Measurements from ENCODE around the gene STARD13. TPM values are rescaled to one million over a fixed set of nuclear protein-coding genes. Genes with fewer than 3 reads are reported as not detected.

Gene STARD13
- total RNA-seq, 1 experiment from 2014 or later = 11.3 TPM

- CTCF ChIA-PET = no interaction called here
- DNase-seq = no peak
These were observed 25.1 kb downstream of the STARD13 start for GRCh38 chr13:33260168-33261098.

GRCh38 chr13:33259296-33259695, 26.3 kb downstream of the STARD13 start:
- Mint-ChIP-seq H3K27ac (ENCODE audit: unreplicated experiment) (no peak overlapping the region), H3K9me3 (ENCODE audit: low read depth, unreplicated experiment) (no peaks in the 10 kb centered on the region), H3K36me3 (ENCODE audit: insufficient read depth, unreplicated experiment) (no peaks in the 10 kb centered on the region), H3K4me3 (ENCODE audit: low read depth, unreplicated experiment) (no peak overlapping the region), H3K27me3 (ENCODE audit: unreplicated experiment) (no peaks in the 10 kb centered on the region), H3K4me1 (ENCODE audit: low read depth, unreplicated experiment) (no peaks in the 10 kb centered on the region)
- no peak for TF ChIP-seq CTCF (IDR thresholded peaks at IDR 0.05; ENCODE audit: unreplicated experiment)
- CTCF ChIA-PET = no interaction called here
- DNase-seq = no peak
- BruUV-seq (replicated peaks) = no TSS peak
- intact Hi-C loops (cut with micrococcal nuclease; ENCODE audit: unreplicated experiment) = no loop called here

More at GRCh38 chr13:33260168-33261098, 25.1 kb downstream of the STARD13 start:
- Mint-ChIP-seq H3K36me3 (ENCODE audit: insufficient read depth, unreplicated experiment) (no peaks in the 10 kb centered on the region), H3K4me1 (ENCODE audit: low read depth, unreplicated experiment) (no peaks in the 10 kb centered on the region), H3K9me3 (ENCODE audit: low read depth, unreplicated experiment) (no peaks in the 10 kb centered on the region), H3K27ac (ENCODE audit: unreplicated experiment) (no peak overlapping the region), H3K4me3 (ENCODE audit: low read depth, unreplicated experiment) (no peak overlapping the region), H3K27me3 (ENCODE audit: unreplicated experiment) (no peaks in the 10 kb centered on the region)
- intact Hi-C loops (cut with micrococcal nuclease; ENCODE audit: unreplicated experiment) = no loop called here
- no peak for TF ChIP-seq CTCF (IDR thresholded peaks at IDR 0.05; ENCODE audit: unreplicated experiment)
- BruUV-seq (replicated peaks) = no TSS peak

GRCh38 chr13:33258808-33259193, 26.8 kb downstream of the STARD13 start:
- no TSS peak for BruUV-seq (replicated peaks)
- no peaks in the 10 kb centered on the region for H3K27me3 Mint-ChIP-seq (ENCODE audit: unreplicated experiment)
- TF ChIP-seq CTCF (IDR thresholded peaks at IDR 0.05; ENCODE audit: unreplicated experiment) = no peak
- intact Hi-C loops (cut with micrococcal nuclease; ENCODE audit: unreplicated experiment) = no loop called here
- no peak overlapping the region for H3K27ac Mint-ChIP-seq (ENCODE audit: unreplicated experiment)
- no peaks in the 10 kb centered on the region for H3K9me3 Mint-ChIP-seq (ENCODE audit: low read depth, unreplicated experiment)
- no peaks in the 10 kb centered on the region for H3K4me1 Mint-ChIP-seq (ENCODE audit: low read depth, unreplicated experiment)
- no peak overlapping the region for H3K4me3 Mint-ChIP-seq (ENCODE audit: low read depth, unreplicated experiment)
- DNase-seq = no peak
- CTCF ChIA-PET = no interaction called here
- no peaks in the 10 kb centered on the region for H3K36me3 Mint-ChIP-seq (ENCODE audit: insufficient read depth, unreplicated experiment)

GRCh38 chr13:33257841-33258807, 27.4 kb downstream of the STARD13 start:
- Mint-ChIP-seq H3K4me3 (ENCODE audit: low read depth, unreplicated experiment) (no peak overlapping the region), H3K36me3 (ENCODE audit: insufficient read depth, unreplicated experiment) (no peaks in the 10 kb centered on the region), H3K27ac (ENCODE audit: unreplicated experiment) (no peak overlapping the region), H3K9me3 (ENCODE audit: low read depth, unreplicated experiment) (no peaks in the 10 kb centered on the region), H3K27me3 (ENCODE audit: unreplicated experiment) (no peaks in the 10 kb centered on the region), H3K4me1 (ENCODE audit: low read depth, unreplicated experiment) (no peaks in the 10 kb centered on the region)
- intact Hi-C loops (cut with micrococcal nuclease; ENCODE audit: unreplicated experiment) = no loop called here
- CTCF ChIA-PET = no interaction called here
- no TSS peak for BruUV-seq (replicated peaks)
- no peak for TF ChIP-seq CTCF (IDR thresholded peaks at IDR 0.05; ENCODE audit: unreplicated experiment)
- no peak for DNase-seq

All from Calu3 (cell line).